GM18951 (cell line): Measurements from ENCODE around the gene NOL4.
"Not testable (repeated sequence)": the region's sequence is repeated elsewhere in the genome, so short reads cannot be mapped to it uniquely, and the experiment has no call there.

Experiments
- POLR2A ChIP-seq: IDR thresholded peaks from 4 replicates; pipeline ENCODE4 v1.6.1; 2011; ENCODE audit warnings: mild to moderate bottlenecking; ENCODE audit not compliant: insufficient read length, insufficient read depth; ENCODE audit errors: extremely low read depth
- in situ Hi-C: fragments of 300-500 bp; cut with MboI; formaldehyde crosslinking; loops from one replicate; pipeline ENCODE4 v1.12.0; 2022; ENCODE audit warnings: low sequenced_read_pairs, mixed read lengths, inconsistent platforms; ENCODE audit not compliant: unreplicated experiment

NOL4 gene

GRCh38 chr18:34224423-34225217, at the start of gene NOL4:
TSS of gene NOL4 (minus strand) at chr18:34224913. CDS start at chr18:34223253, 1,660 bp downstream.
- TF ChIP-seq POLR2A = peak; percentile 37
- in situ Hi-C loops = no loop called here

GRCh38 chr18:34266029-34266428, 41.3 kb upstream of the NOL4 start:
- in situ Hi-C loops = not testable (repeated sequence)

DNA sequence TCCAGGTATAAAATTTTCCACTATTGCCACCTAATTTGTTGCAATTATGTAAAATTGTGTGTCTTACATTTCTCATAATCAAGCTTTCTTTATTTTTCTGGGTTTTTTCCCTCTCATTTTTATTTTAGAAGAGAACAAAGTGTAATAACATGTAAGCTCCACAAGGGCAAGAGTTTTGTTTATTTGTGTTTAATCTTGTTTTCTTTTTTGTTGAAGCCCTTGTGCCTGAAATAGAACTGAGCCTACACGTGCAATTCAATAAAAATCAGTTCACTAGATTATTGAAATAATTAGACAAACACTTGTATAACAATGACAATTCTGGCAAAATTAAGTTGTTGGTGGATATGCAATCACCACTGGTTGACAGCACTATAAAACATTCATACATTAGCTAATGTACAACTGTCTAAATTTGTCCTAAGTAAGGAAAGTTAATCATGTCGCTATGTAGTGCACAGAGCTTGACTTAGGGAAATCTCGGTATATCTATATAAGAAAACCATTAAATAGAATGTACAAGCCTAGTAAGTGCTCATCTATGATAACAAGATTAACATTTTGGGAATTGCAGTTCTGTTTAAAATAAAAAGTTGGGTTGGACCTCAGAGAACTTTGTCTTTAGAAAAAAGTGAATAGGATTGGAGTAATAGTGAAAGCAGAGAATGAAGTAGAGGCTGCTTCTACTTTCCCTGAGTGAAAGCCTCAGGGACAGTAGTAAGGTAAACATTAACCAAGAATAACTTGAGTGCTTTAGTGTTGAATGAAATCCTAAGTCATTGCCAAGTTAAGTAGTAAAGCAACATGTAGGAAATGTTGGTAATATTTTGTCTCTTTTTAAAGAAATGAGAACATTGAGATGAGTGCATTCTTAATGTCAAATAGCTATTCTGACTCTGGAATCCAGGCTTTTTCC, 37.4 kb upstream of the NOL4 start:
- in situ Hi-C loops = no loop called here
- TF ChIP-seq POLR2A = no peak

DNA sequence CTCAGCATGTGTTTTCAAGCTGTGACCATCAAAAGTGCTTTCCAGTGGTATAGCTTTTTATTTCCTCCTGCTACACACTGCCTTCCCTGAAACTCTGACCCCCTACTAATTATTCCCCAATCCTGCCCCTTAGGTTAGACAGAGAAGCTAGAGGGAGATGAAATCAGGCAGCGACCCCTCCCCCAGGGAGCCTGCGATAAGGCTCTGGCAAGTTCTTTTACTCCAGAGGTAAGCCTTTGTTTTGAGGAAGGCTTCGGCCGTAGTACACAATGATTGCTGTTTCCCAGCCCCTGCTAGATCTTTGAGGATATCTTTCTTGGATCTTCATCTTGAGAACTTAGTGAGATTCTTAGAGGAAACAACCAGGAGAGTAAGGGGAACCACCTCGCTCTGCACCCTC, 33.5 kb upstream of the NOL4 start:
- TF ChIP-seq POLR2A = no peak
- in situ Hi-C loops = no loop called here

DNA sequence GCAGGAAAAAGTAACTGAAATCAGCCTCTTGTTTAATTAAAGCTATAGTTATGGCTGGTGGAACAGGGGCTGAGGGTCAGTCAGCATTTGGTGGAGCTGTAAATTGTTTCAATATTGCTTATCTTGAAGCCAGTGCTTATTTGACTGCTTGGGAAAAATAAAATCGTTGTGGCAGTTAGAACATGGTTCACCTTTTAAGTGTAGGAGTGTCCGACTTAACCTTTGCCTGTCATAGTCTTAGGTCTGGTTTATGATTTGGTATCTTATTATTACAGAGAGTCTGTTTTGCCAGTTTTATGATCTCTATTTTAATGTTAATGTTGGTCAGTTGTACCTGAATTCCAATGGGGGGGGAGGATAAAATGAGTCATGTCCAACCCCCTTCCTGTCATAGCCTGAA, 27.2 kb upstream of the NOL4 start:
- TF ChIP-seq POLR2A = no peak
- in situ Hi-C loops = no loop called here

- in situ Hi-C loops = no loop called here
- TF ChIP-seq POLR2A = no peak
These were observed 24.0 kb upstream of the NOL4 start for GRCh38 chr18:34248727-34249126.

GRCh38 chr18:34242739-34243138, 18.0 kb upstream of the NOL4 start:
- in situ Hi-C loops = no loop called here
- no peak for TF ChIP-seq POLR2A

DNA sequence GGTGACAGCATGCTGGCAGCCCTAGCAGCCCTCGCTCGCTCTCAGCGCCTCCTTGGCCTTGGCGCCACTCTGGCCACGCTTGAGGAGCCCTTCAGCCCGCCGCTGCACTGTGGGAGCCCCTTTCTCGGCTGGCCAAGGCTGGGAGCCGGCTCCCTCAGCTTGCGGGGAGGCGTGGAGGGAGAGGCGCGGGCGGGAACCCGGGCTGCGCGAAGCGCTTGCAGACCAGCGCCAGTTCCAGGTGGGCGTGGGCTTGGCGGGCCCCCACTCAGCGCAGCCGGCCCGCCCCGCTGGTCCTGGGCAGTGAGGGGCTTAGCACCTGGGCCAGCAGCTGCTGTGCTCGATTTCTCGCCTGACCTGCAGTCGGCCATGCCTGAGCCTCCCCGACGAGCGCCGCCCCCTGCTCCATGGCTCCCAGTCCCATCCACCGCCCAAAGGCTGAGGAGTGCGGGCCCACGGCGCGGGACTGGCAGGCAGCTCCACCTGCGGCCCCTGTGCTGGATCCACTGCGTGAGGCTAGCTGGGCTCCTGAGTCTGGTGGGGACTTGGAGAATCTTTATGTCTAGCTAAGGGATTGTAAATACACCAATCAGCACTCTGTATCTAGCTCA, 9.2 kb upstream of the NOL4 start:
- in situ Hi-C loops = not testable (repeated sequence)

DNA sequence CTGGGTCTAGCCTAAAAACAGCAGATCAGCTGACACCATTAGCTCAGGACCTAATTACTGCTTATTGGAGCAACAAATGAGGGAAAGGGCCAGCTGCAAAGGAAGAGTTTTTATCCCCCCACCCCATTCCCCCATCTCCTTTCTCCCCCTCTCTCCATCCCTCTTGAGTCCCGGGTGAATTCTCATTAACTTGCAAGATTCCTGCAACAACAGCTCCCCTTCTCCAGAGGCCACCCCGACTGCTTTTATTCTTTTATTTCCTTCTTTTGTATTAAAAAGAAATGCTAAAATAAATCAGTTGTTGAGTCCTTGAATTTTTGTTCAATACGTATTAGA, 473 bp upstream of the NOL4 start:
- in situ Hi-C loops = no loop called here
- no peak for TF ChIP-seq POLR2A

- no peak for TF ChIP-seq POLR2A
- in situ Hi-C loops = no loop called here
These were observed 755 bp downstream of the NOL4 start for GRCh38 chr18:34223893-34224422.

GRCh38 chr18:34223164-34223892, 1.4 kb downstream of the NOL4 start:
- in situ Hi-C loops = no loop called here
- no peak for TF ChIP-seq POLR2A

DNA sequence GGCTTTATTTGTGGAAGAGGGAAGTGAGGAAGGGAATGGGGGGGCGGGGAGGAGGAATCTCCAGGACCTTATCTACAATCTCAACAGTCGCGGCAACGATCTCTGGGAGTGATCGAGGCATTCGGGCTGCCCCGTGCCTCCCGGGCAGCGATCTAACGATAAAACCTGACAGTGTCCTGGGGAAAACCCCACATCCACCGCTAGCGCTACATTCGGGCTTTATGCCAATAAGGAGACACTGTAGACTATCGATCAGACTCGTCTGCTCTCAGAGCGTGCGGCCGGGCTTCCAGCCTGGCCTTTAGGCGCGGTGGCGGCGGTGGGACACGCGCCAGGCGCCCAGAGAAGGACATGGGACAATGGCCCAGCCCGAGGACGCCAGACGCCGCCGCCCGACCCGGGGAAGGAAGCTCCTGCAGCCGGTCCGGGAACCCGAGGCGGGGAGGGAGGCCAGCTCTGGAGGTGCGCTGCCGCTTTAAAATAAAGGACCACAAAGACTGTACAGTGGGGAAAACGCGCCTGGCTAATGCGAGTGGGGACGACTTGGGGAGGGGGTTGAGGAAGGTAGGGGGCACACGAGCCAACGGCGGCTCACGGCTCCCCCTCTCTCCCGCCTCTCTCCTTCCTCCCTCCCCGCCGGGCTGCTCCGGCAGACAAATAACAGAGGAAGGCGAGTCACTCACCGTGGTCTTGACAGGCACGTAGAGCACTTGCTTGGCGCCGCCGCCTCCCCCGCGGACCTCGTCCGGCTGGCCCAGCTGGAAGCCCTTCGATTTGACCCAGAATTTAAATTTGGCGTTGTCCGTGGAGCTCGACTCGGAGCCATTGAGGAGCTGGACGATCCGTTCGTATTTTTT, 2.2 kb downstream of the NOL4 start:
- in situ Hi-C loops = no loop called here
- peak; percentile 45 for TF ChIP-seq POLR2A
